HepG2 (cell line): Measurements from ENCODE around the gene DMXL1. TPM values are rescaled to one million over a fixed set of nuclear protein-coding genes. Genes with fewer than 3 reads are reported as not detected.

Source experiments
- ATAC-seq: fragments of 200-7000 bp; cut with Tn5 transposase; 3 replicates; pipeline ENCODE4 v1.9.1; 2020; ENCODE audit warnings: mild to moderate bottlenecking, moderate library complexity
- Bru-seq: library from RNA; stranded (reverse); fragments of 400-500 nt; gene quantifications from one replicate; lab custom pipeline; 2021; lab: Mats Ljungman, UMichigan
- BruChase-seq, 2 experiments: library from RNA; stranded (reverse); fragments of 400-500 nt; gene quantifications; one replicate each; lab custom pipeline; 2021; lab: Mats Ljungman, UMichigan
- BruUV-seq: library from RNA; stranded (reverse); fragments of 400-500 nt; replicated peaks from 2 replicates; lab custom pipeline; 2021; lab: Mats Ljungman, UMichigan
- CTCF ChIA-PET: fragments of 300-600 bp; formaldehyde crosslinking; extraction: SDS; loops from one replicate; lab custom pipeline; 2021; ENCODE audit warnings: low total read pairs, inconsistent platforms, low intra/inter-chr PET ratio; lab: Yijun Ruan, JAX
- POLR2A ChIA-PET: fragments of 350-600 bp; sonication (Branson Sonifier 250); formaldehyde crosslinking; loops from one replicate; lab custom pipeline; 2020; ENCODE audit warnings: antibody characterized with exemption, inconsistent platforms; lab: Yijun Ruan, JAX
- DNase-seq: peaks from one replicate; pipeline ENCODE4 v3.0.0-alpha.2; 2015; ENCODE audit warnings: low spot score
- FAIRE-seq: peaks from 3 replicates; lab custom pipeline; 2011; peaks lifted over from hg19 to GRCh38; lab: Jason Lieb, UNC
- H2AFZ ChIP-seq: one replicate; pipeline ENCODE4 v1.6.1; 2011; ENCODE audit warnings: low read length, inconsistent platforms
- H3K27ac ChIP-seq: fragments of 300-600 bp; 3 replicates; pipeline ENCODE4 v1.8.0; 2011; ENCODE audit warnings: mixed run types, mild to moderate bottlenecking, mixed read lengths, low read length, inconsistent platforms; ENCODE audit not compliant: insufficient read depth; ENCODE audit errors: extremely low read length
- H3K27me3 ChIP-seq, 2 experiments: fragments of 200-600 bp in 1 of 2; 2 replicates in 1 of 2; 3 replicates in 1 of 2; pipeline versions ENCODE4 v1.6.0 to v1.8.0; 2011; ENCODE audit warnings: low read length in 2 of 2, mild to moderate bottlenecking in 2 of 2, moderate library complexity in 2 of 2, inconsistent platforms in 1 of 2; ENCODE audit not compliant: insufficient read depth in 2 of 2, control insufficient read depth in 1 of 2
- H3K36me3 ChIP-seq, 2 experiments: fragments of 200-600 bp in 1 of 2; replicated peaks in 1 of 2; 2 replicates in 1 of 2; 3 replicates in 1 of 2; pipeline versions ENCODE4 v1.5.1 to v1.8.0; 2011; ENCODE audit warnings: low read length in 2 of 2, inconsistent platforms in 1 of 2; ENCODE audit not compliant: insufficient read depth in 2 of 2, control insufficient read depth in 1 of 2
- H3K4me1 ChIP-seq: 2 replicates; pipeline ENCODE4 v1.5.1; 2012; ENCODE audit warnings: low read length, inconsistent platforms; ENCODE audit not compliant: insufficient read depth
- H3K4me2 ChIP-seq: 2 replicates; pipeline ENCODE4 v1.6.0; 2011; ENCODE audit warnings: low read depth, low read length, inconsistent platforms
- H3K4me3 ChIP-seq, 3 experiments: fragments of 200-600 bp in 1 of 3; sonication (generic), shearing (Covaris generic) in 1 of 3; replicated peaks in 1 of 3; 2 replicates each; pipeline ENCODE4 v1.5.1; 2011 to 2016; ENCODE audit warnings: low read length in 3 of 3, inconsistent platforms in 2 of 3, low read depth in 2 of 3, mild to moderate bottlenecking in 2 of 3, control low read depth in 1 of 3, mixed read lengths in 1 of 3; ENCODE audit not compliant: insufficient read depth in 1 of 3
- H3K79me2 ChIP-seq: one replicate; pipeline ENCODE4 v1.6.1; 2011; ENCODE audit warnings: low read length, inconsistent platforms; ENCODE audit not compliant: insufficient read depth
- H3K9ac ChIP-seq: 2 replicates; pipeline ENCODE4 v1.6.0; 2011; ENCODE audit warnings: mild to moderate bottlenecking, low read depth, low read length, inconsistent platforms; ENCODE audit not compliant: insufficient read depth
- H3K9me3 ChIP-seq: 2 replicates; pipeline ENCODE4 v1.5.1; 2012; ENCODE audit warnings: mild to moderate bottlenecking, low read length
- H4K20me1 ChIP-seq: 2 replicates; pipeline ENCODE4 v1.6.0; 2011; ENCODE audit warnings: inconsistent platforms, mild to moderate bottlenecking, low read length, moderate library complexity; ENCODE audit not compliant: insufficient read depth
- ARNT2 ChIP-seq: sonication (generic); formaldehyde crosslinking; IDR thresholded peaks from 2 replicates; pipeline ENCODE4 v1.8.0; 2022; ENCODE audit warnings: mild to moderate bottlenecking, low read depth, missing genetic modification reagents, moderate library complexity
- EEA1 ChIP-seq: sonication (generic); formaldehyde crosslinking; IDR thresholded peaks from 2 replicates; pipeline ENCODE4 v1.5.1; 2020; ENCODE audit warnings: mild to moderate bottlenecking, missing genetic modification reagents, borderline replicate concordance
- ETV5 ChIP-seq: IDR thresholded peaks from 2 replicates; pipeline ENCODE4 v1.6.1; 2018; ENCODE audit warnings: missing biosample characterization, missing genetic modification reagents, inconsistent platforms, borderline replicate concordance
- GATAD2A ChIP-seq: IDR thresholded peaks from 2 replicates; pipeline ENCODE4 v1.6.1; 2016
- HOXA3 ChIP-seq: sonication (generic); formaldehyde crosslinking; IDR thresholded peaks from 2 replicates; pipeline ENCODE4 v1.5.0; 2020; ENCODE audit warnings: missing genetic modification reagents
- TAF15 ChIP-seq: fragments of 200-400 bp; formaldehyde crosslinking; IDR thresholded peaks from one replicate; pipeline ENCODE4 v1.6.1; 2018; ENCODE audit warnings: mild to moderate bottlenecking, low read depth, low read length; ENCODE audit not compliant: poor library complexity, severe bottlenecking
- TFDP1 ChIP-seq: IDR thresholded peaks from 2 replicates; pipeline ENCODE4 v1.6.1; 2016; ENCODE audit warnings: missing compliant biosample characterization, missing genetic modification reagents, borderline replicate concordance
- USF2 ChIP-seq, 2 experiments: sonication (generic) in 1 of 2; formaldehyde crosslinking in 1 of 2; IDR thresholded peaks; 2 replicates each; pipeline versions ENCODE4 v1.5.1 to v1.6.1; 2011 to 2020; ENCODE audit warnings: borderline replicate concordance in 1 of 2, low read depth in 1 of 2, low read length in 1 of 2, mild to moderate bottlenecking in 1 of 2, missing genetic modification reagents in 1 of 2, moderate library complexity in 1 of 2
- ZNF263 ChIP-seq: sonication (generic); formaldehyde crosslinking; IDR thresholded peaks from 2 replicates; pipeline ENCODE4 v1.4.0; 2020; ENCODE audit warnings: missing genetic modification reagents
- WGBS: methylation state at CpG from one replicate; pipeline ENCODE4 v1.1.6; 2017; ENCODE audit warnings: low lambda C conversion rate; 5-methylcytosine and 5-hydroxymethylcytosine counted together
- in situ Hi-C: cut with HindIII; loops from 2 replicates; pipeline ENCODE4 v1.10.0; 2017; ENCODE audit warnings: low pct_unique_long_range_greater_than_20kb; ENCODE audit not compliant: extremely low pct_ligation_motif_present
- intact Hi-C: fragments of 100-400 bp; cut with micrococcal nuclease; formaldehyde crosslinking; loops from one replicate; pipeline ENCODE4 v1.10.0; 2022; ENCODE audit not compliant: unreplicated experiment
- long read RNA-seq, 2 experiments: library from RNA in 1 of 2; library from polyadenylated mRNA in 1 of 2; stranded (forward) in 1 of 2; unstranded in 1 of 2; transcript quantifications; one replicate each; pipeline ENCODE4 v2.0.0, GENCODE V29; 2019 to 2022
- polyA minus RNA-seq, 3 experiments: library from RNA; depleted of rRNA, polyadenylated mRNA; stranded (reverse); fragments of >200 nt; gene quantifications; 2 replicates each; pipeline ENCODE4 v1.2.3, GENCODE V29; 2011; ENCODE audit warnings: low replicate concordance in 1 of 3
- polyA plus RNA-seq, 8 experiments: library from polyadenylated mRNA; depleted of rRNA in 3 of 8; stranded (reverse) in 7 of 8; unstranded in 1 of 8; fragments of >200 nt; fragmentation: Illumina TruSeq in 4 of 8; extraction: Trizol in 4 of 8; gene quantifications; 2 replicates each; pipeline versions ENCODE4 v1.2.1 to v1.2.3, GENCODE V29; 2011 to 2016; ENCODE audit warnings: low read depth in 4 of 8, missing spikeins in 1 of 8, mixed read lengths in 1 of 8; ENCODE audit not compliant: insufficient read depth in 1 of 8
- total RNA-seq, 5 experiments: library from RNA; depleted of rRNA; stranded (reverse); fragments of >200 nt; fragmentation: Illumina TruSeq; extraction: Trizol; gene quantifications; 2 replicates each; pipeline ENCODE4 v1.2.3, GENCODE V29; 2016; ENCODE audit warnings: low read depth in 1 of 5

Gene DMXL1
- total RNA-seq (2016; rRNA removed; fragmentation: Illumina TruSeq; extraction: Trizol) (18.6 and 22.9 TPM in 2 replicates), polyA plus RNA-seq (2011; rRNA removed) (6.0 and 6.9 TPM in 2 replicates), polyA minus RNA-seq (2011; rRNA and poly(A)+ RNA removed; ENCODE audit: low replicate concordance) (21.6 and 36.0 TPM in 2 replicates), Bru-seq, nascent RNA (percentile 68 among the genes with signal in this experiment), BruChase-seq, experiment 1, labeled RNA remaining after a 6-hour chase (percentile 66 among the genes with signal in this experiment), BruChase-seq, experiment 2, labeled RNA remaining after a 2-hour chase (percentile 67 among the genes with signal in this experiment)
- 4.9 and 7.2 TPM in 2 replicates for total RNA-seq (2016; cell fraction: cytosol; rRNA removed; fragmentation: Illumina TruSeq; extraction: Trizol; ENCODE audit: low read depth)
- total RNA-seq (2016; cell fraction: insoluble cytoplasmic fraction; rRNA removed; fragmentation: Illumina TruSeq; extraction: Trizol) = 15.3 and 25.9 TPM in 2 replicates
- 6.3 and 7.1 TPM in 2 replicates for total RNA-seq (2016; cell fraction: membrane; rRNA removed; fragmentation: Illumina TruSeq; extraction: Trizol)
- 39.9 and 40.6 TPM in 2 replicates for total RNA-seq (2016; cell fraction: nucleus; rRNA removed; fragmentation: Illumina TruSeq; extraction: Trizol)
- 1.8 and 3.1 TPM in 2 replicates for polyA plus RNA-seq (2011; cell fraction: cytosol; rRNA removed)
- 7.6 and 8.9 TPM in 2 replicates for polyA plus RNA-seq (2011; cell fraction: nucleus; rRNA removed)
- polyA plus RNA-seq (2012) = 6.0 and 9.1 TPM in 2 replicates
- polyA plus RNA-seq (2016; cell fraction: cytosol; fragmentation: Illumina TruSeq; extraction: Trizol; ENCODE audit: low read depth) = 1.2 and 1.9 TPM in 2 replicates
- 13.9 and 15.8 TPM in 2 replicates for polyA plus RNA-seq (2016; cell fraction: insoluble cytoplasmic fraction; fragmentation: Illumina TruSeq; extraction: Trizol; ENCODE audit: low read depth)
- polyA plus RNA-seq (2016; cell fraction: membrane; fragmentation: Illumina TruSeq; extraction: Trizol; ENCODE audit: low read depth) = 2.2 and 2.3 TPM in 2 replicates
- 17.8 and 21.6 TPM in 2 replicates for polyA plus RNA-seq (2016; cell fraction: nucleus; fragmentation: Illumina TruSeq; extraction: Trizol; ENCODE audit: insufficient read depth, low read depth)
- 9.2 and 11.2 TPM in 2 replicates for polyA minus RNA-seq (2011; cell fraction: cytosol; rRNA and poly(A)+ RNA removed)
- polyA minus RNA-seq (2011; cell fraction: nucleus; rRNA and poly(A)+ RNA removed) = 87.3 and 91.9 TPM in 2 replicates
- long read RNA-seq, experiment 1, partial matches to known transcripts = 1 of 2 reads
- long read RNA-seq, experiment 1, other reads (novel, unspliced or antisense) = 1 of 2 reads
- long read RNA-seq, experiment 2, partial matches to known transcripts = 4 of 6 reads
- long read RNA-seq, experiment 2, other reads (novel, unspliced or antisense) = 2 of 6 reads

DNA sequence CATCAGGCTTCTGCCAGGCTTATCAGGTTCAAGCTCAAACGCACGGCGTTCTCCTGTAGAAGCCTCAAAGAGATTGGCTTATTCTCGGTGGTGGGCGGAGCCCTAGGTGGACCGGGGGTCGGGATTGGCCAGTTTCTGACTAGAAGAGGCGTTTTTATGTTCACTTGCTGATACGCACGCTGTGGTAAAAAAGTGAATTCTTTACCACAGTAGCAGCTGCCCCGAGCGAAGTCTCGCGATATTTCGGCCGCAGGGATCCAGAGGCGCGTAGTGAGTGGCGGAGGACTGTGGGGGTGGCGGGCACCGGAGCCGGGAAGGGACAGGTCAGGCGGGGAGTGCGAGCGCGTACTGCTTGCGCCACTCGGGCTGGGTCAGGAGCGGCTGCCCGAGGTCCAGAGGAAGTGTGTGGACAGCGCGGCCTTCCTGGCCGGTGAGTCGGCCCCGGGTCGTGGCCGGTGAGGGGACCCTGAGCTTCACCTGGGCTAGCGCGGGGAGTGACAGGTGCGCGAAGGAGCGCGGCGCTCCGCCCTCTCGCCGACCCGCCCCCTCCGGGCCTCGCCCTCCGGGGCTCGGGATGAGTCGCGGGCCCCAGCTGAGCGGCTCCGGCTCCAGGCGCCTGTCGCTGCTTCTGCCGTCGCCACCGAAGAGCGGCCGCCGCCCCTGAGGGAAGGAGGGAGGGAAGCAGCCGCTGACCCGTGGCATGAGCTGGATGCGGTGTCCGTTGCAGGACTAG lies at the start of gene DMXL1:
Gene DMXL1, plus strand, starts transcription at position 260 of the 733 bp plus-strand sequence. CDS start 483 bp downstream, outside the sequence.
- DNase-seq (peak; percentile 98), ATAC-seq (peak; percentile 91), FAIRE-seq (peak; percentile 99)
- Histone ChIP-seq H3K9ac (peak within 1 kb of the TSS; percentile 92), H3K27ac (peak within 1 kb of the TSS; percentile 93), H3K4me3 (peak within 1 kb of the TSS; percentile 91 to 93 (median 92)), H3K4me2 (peak within 1 kb of the TSS; percentile 73), H3K9me3 (no peaks in the 10 kb centered on the region), H3K4me1 (peaks cover 37% of the 10 kb centered on the region), H4K20me1 (no peaks in the 10 kb centered on the region), H3K27me3 (no peaks in the 10 kb centered on the region; a peak in 1 of 5 replicates), H3K36me3 (no peaks in the 10 kb centered on the region), H3K79me2 (peaks cover 37% of the 10 kb centered on the region), H2AFZ (peak within 1 kb of the TSS; percentile 57)
- no TSS peak for BruUV-seq
- intact Hi-C loops = loop anchor here (2.0 to 5.0 kb wide), 3 partner anchors 82 to 341 kb away; partner anchors contain the start of gene DTWD2
- WGBS = 2% methylated on average over 17 of the region's 68 CpGs
- CTCF ChIA-PET = no interaction called here
- in situ Hi-C loops = no loop called here
- POLR2A ChIA-PET = interaction anchor here (0.6 to 2.1 kb wide), 17 partner anchors 9 to 364 kb away, joined by 3 to 22 read pairs (median 4); partner anchors contain the start of gene DTWD2
- TF ChIP-seq HOXA3 (0 out of 2 replicates have a peak, but pooled peaks have one; percentile 16), GATAD2A (no peak), EEA1 (CRISPR knock-in tag) (no peak), ARNT2 (CRISPR knock-in tag) (peak; percentile 83; the same call in 1 of the 2 replicates), USF2 (IDR thresholded peaks at IDR 0.05; ENCODE audit: low read depth, low read length) (no peak), USF2 (CRISPR knock-in tag; IDR thresholded peaks at IDR 0.05; ENCODE audit: borderline replicate concordance) (no peak), TFDP1 (peak; percentile 56; the same call in 1 of the 2 replicates), ETV5 (CRISPR knock-in tag) (peak; percentile 24; the same call in 1 of the 2 replicates), ZNF263 (CRISPR knock-in tag) (peak; percentile 16; the same call in 1 of the 2 replicates), TAF15 (no peak)
